Urothelium cell line (cell line): ENCODE results near the gene FRMD4A.

ENCODE experiments used
- DNase-seq: peaks from one replicate; pipeline ENCODE4 v3.0.0; 2011; ENCODE audit warnings: low spot score, mixed read lengths
- FAIRE-seq: peaks from 2 replicates; lab custom pipeline; 2011; peaks lifted over from hg19 to GRCh38; lab: Jason Lieb, UNC

Gene FRMD4A

GRCh38 chr10:14330388-14331061 lies at the start of gene FRMD4A:
FRMD4A (minus strand) TSS chr10:14330924.
- peak; percentile 20 for FAIRE-seq
- DNase-seq: no peak

GRCh38 chr10:14379556-14380280 lies 49.0 kb upstream of the FRMD4A start:
- no peak for FAIRE-seq
- no peak for DNase-seq

GRCh38 chr10:14378387-14378960 lies 47.8 kb upstream of the FRMD4A start:
- FAIRE-seq (no peak), DNase-seq (no peak)

DNA sequence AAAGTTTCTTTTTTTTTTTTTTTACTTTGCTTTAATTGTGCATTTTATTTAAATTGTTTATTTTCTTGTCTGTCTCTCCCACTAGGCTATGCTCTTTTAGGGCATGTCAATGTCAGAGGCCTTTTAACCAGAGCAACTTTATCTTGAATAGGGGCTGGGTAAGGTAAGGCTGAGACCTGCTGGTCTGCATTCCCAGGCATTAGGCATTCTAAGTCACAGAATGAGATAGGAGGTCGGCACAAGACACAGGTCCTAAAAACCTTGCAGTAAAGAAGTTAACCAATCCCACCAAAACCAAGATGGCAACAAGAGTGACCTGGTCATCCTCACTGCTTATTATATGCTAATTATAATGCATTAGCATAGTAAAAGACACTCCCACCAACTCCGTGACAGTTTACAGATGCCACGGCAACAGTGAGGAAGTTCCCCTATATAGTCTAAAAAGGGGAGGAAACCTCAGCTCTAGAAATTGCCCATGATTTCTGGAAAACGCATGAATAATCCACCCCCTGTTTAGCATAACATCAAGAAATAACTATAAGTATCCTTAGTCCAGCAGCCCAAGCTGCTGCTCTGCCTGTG lies 47.0 kb upstream of the FRMD4A start:
- DNase-seq: no peak

DNA sequence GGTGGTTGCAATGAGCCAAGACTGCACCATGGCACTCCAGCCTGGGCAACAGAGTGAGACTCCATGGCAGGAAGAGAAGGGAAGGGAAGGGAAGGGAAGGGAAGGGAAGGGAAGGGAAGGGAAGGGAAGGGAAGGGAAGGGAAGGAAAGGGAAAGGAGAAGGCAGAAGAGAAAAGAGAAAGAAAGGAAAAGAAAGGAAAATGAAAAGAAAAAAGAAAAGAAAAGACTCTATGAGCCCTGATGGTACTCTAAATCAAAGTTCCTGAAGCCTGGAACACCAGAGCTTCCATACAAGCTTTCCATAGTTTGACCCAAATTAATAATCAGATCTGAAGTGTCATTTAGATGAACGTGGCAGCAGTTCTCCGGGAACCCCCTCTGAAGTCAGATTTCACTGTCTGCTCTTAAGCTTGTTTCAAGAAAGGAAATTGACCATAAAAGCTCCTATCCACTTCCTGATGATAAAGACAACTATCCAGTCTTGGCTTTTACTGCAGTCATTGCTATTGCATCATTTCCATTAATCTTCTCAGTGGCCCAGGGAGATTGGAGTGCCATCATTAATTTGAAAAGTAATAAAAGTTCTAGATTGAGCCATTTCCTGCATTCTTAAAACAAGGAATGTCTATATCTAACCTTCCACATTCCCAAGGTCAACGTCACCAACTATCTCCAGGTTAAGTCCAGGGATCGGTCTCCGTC lies 44.2 kb upstream of the FRMD4A start:
- FAIRE-seq: no peak

More for the DNA sequence above, 47.0 kb upstream of the FRMD4A start:
- FAIRE-seq: no peak

DNA sequence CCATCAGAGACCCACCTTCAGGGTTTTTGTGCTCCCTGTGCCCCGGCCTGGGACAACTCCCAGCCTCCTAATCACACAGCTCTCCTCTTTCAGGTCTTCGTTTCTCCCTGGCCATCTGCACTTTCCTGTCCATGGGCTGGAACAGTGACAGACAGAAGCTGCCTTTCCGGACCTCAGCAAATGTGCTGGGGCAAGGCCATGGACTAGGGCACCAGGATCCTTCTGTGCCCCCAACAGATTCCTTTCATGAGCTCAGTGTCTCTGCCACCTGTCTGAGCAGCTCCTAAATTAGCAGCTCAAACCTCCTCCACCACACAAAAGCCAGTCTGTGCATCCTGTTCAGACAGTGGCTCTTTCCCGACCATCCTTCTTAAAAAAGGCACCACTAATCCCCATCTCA lies 41.9 kb upstream of the FRMD4A start:
- no peak for DNase-seq

More for the DNA sequence above, 44.2 kb upstream of the FRMD4A start:
- DNase-seq: no peak

GRCh38 chr10:14371581-14371980 lies 40.9 kb upstream of the FRMD4A start:
- no peak for FAIRE-seq
- no peak for DNase-seq

More for the DNA sequence above, 41.9 kb upstream of the FRMD4A start:
- FAIRE-seq: no peak

GRCh38 chr10:14370894-14371293 lies 40.2 kb upstream of the FRMD4A start:
- FAIRE-seq (no peak), DNase-seq (no peak)

GRCh38 chr10:14369906-14370305 lies 39.2 kb upstream of the FRMD4A start:
- FAIRE-seq (no peak), DNase-seq (no peak)

- DNase-seq (no peak), FAIRE-seq (no peak)
Measured at GRCh38 chr10:14366760-14367159, 36.0 kb upstream of the FRMD4A start.

- no peak for FAIRE-seq
- no peak for DNase-seq
Measured at GRCh38 chr10:14365266-14365665, 34.5 kb upstream of the FRMD4A start.

- DNase-seq: no peak
- FAIRE-seq: no peak
Measured at GRCh38 chr10:14362104-14362503, 31.4 kb upstream of the FRMD4A start.

DNA sequence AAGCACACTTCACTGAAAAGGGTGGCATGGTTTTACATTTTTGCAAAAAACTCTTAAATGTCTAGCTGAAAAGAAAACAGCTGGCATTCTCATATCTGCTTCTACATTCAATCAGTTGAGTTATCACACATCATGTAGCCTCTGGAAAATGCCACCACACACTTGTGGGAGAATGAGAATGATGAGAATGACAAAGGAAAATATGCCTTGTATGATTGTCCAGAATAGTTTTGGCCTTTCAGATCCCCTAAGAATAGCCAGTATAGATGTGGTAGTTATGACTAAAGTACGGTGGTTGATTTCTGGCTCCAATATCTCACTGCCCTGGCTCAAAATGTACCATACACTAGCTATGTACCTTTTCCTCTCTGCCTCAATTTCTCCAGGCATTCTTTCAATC lies 30.2 kb upstream of the FRMD4A start:
- no peak for DNase-seq
- FAIRE-seq: no peak

DNA sequence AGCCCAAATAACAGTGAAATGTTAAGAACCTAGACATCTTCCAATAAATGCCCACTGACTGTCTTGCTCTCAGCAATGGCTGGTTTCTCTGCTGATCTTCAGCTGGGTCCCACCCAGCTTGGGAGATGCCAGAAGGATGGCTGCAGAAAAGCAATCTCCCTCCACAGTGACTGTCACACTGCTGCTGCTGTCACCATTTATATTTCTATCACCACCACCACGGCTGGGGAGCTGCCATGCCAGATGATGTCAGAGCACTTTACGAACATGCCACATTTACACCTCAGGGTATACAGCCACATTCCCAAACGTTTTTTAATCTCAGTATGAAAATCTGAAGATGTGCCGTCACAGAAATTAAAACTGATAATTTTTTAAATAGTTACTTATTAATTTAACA lies 29.8 kb upstream of the FRMD4A start:
- no peak for FAIRE-seq
- DNase-seq: no peak

DNA sequence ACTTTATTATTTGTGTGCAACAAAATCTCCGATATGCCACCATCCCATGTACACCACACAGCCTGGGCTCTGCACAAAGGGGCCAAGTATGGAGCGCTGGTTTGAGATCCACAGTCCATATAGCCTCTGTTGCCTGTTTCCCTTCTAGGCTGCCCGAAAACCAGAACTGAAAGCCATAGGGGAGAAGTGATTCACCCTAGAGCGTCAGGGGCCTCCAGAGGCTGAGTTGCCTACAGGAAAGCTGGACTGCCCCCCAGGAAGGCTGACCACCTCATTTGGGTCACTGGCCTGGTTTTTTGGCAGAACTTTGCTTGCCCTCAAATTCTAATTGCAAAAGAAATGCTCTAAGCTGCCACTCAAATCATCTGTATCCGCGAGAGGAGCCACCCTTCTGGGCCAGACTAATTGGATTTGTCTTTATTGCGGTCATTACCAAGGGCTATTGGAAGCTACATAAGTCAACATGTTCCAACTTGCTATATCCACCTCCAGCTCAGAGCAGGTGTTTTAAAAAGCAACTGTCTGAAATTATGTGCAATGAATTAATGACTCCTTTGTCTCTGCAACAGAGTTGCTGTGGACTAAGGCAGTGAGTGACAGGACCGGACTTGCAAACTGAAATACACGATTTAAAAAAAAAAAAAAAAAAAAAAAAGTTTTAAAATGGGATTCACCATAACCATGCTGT lies 28.3 kb upstream of the FRMD4A start:
- FAIRE-seq (no peak), DNase-seq (no peak)

DNA sequence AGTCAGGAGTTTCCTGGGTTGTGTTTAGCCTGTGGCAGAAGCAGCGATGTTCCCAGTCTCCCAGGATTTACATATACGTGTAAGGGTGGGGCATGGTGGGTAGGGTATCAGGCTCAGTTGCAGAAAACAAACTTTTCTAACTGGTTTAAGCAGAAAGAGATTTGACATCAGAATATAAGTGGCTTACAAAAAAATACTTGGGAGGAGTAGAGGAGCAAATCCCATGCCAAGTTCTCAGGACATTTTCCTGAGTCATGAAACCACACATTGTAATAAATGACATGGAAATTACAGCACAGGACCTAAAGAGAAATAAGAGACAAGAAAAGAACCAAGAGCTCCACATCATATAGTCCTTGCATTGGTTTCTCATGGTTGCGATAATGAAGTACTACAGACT lies 26.2 kb upstream of the FRMD4A start:
- FAIRE-seq (no peak), DNase-seq (no peak)

- FAIRE-seq (no peak), DNase-seq (no peak)
Measured at GRCh38 chr10:14355750-14356149, 25.0 kb upstream of the FRMD4A start.

DNA sequence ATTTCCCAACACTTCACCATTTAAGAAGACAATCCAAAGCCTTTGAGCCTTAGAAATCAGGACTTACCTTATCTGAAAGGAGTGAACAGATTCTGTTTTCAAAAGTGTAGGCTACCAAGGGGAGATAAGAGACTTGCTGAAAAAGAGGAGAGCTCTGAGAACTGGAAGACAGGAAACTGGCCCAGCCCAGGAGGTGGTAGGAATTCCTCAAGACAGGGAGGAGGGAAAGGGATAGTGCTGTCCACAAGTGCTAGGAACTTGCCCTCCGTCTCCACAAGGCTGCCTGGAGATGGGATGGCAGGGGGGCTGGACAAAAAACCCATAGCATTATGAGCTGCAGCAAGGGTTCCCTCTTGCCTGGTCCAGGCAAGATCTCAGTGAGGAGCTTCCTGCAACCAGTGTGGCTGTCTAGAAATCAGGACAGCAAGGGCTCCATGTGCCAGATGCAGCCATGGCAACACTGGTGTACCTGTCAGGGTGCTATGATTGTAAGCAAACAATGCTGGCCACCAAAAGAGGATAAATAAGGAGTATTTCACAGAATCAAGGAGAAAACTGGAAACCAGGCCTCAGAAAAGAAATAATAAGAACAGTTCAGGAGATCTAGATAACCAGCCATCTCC lies 22.7 kb upstream of the FRMD4A start:
- DNase-seq (no peak), FAIRE-seq (no peak)

- FAIRE-seq (no peak), DNase-seq (no peak)
Measured at GRCh38 chr10:14350006-14350405, 19.3 kb upstream of the FRMD4A start.

GRCh38 chr10:14349081-14349480 lies 18.4 kb upstream of the FRMD4A start:
- FAIRE-seq (no peak), DNase-seq (no peak)
